Measurements from ENCODE around the gene SLC35B2.

Gene SLC35B2

GRCh38 chr6:44285552-44286284, 28.4 kb upstream of the SLC35B2 start:
- DNase-seq = no peak

GRCh38 chr6:44284867-44285266, 27.5 kb upstream of the SLC35B2 start:
- no peak for DNase-seq

- no peak for DNase-seq
These were observed 26.8 kb upstream of the SLC35B2 start for GRCh38 chr6:44284121-44284520.

GRCh38 chr6:44278774-44279697, 21.7 kb upstream of the SLC35B2 start:
- DNase-seq = no peak

GRCh38 chr6:44278315-44278714, 21.0 kb upstream of the SLC35B2 start:
- no peak for DNase-seq

- no peak for DNase-seq
These were observed 20.4 kb upstream of the SLC35B2 start for GRCh38 chr6:44277763-44278162.

GRCh38 chr6:44276667-44277640, 19.6 kb upstream of the SLC35B2 start:
- DNase-seq = no peak

GRCh38 chr6:44275749-44276648, 18.7 kb upstream of the SLC35B2 start:
- DNase-seq = no peak

GRCh38 chr6:44275271-44275748, 18.0 kb upstream of the SLC35B2 start:
- no peak for DNase-seq

GRCh38 chr6:44273617-44274016, 16.3 kb upstream of the SLC35B2 start:
- DNase-seq = no peak

GRCh38 chr6:44272999-44273566, 15.8 kb upstream of the SLC35B2 start:
- no peak for DNase-seq

GRCh38 chr6:44272529-44272928, 15.2 kb upstream of the SLC35B2 start:
- no peak for DNase-seq

GRCh38 chr6:44271914-44272313, 14.6 kb upstream of the SLC35B2 start:
- no peak for DNase-seq

- no peak for DNase-seq
These were observed 14.0 kb upstream of the SLC35B2 start for GRCh38 chr6:44271406-44271723.

GRCh38 chr6:44270526-44271405, 13.4 kb upstream of the SLC35B2 start:
- no peak for DNase-seq

GRCh38 chr6:44269921-44270525, 12.7 kb upstream of the SLC35B2 start, which contains the start of gene TMEM151B:
Gene TMEM151B (plus strand): TSS chr6:44270450. CDS start chr6:44270743, 293 bp downstream.
- no peak for DNase-seq

- DNase-seq = no peak
These were observed 12.0 kb upstream of the SLC35B2 start for GRCh38 chr6:44269178-44269920.

GRCh38 chr6:44268095-44268628, 10.8 kb upstream of the SLC35B2 start:
- no peak for DNase-seq

GRCh38 chr6:44267252-44267651, 9.9 kb upstream of the SLC35B2 start:
- DNase-seq = no peak

Measured in NCI-H1048 (cell line).